Posterior vena cava (tissue), 2 donors: Measurements from ENCODE around the gene NR5A1. TPM values are rescaled to one million over a fixed set of nuclear protein-coding genes. Genes with fewer than 3 reads are reported as not detected.

ENCODE experiments used
- DNase-seq: peaks from one replicate; pipeline ENCODE4 v3.0.0-alpha.2; 2020; ENCODE audit warnings: low spot score
- intact Hi-C, 2 donors: fragments of 100-400 bp; cut with DNase I; formaldehyde crosslinking; loops; one replicate each; pipeline versions ENCODE4 v1.14.1 to v1.14.2; 2022 to 2023
- total RNA-seq, 2 donors: library from RNA; stranded (reverse); fragmentation: NEBNext Ultra II Directional; extraction: Animal tissue kit (Norgen Biotek cat#: 25700); gene quantifications; one replicate each; pipeline ENCODE4 v1.2.1, GENCODE V29; 2021
- donor health status: DM: yes; HTN: yes; CAD: no.
- donor health status: DM: yes; HTN: yes; CAD: no.

The NR5A1 gene
- total RNA-seq, 2 donors from 2014 or later: 0.14 TPM; not detected in 1

DNA sequence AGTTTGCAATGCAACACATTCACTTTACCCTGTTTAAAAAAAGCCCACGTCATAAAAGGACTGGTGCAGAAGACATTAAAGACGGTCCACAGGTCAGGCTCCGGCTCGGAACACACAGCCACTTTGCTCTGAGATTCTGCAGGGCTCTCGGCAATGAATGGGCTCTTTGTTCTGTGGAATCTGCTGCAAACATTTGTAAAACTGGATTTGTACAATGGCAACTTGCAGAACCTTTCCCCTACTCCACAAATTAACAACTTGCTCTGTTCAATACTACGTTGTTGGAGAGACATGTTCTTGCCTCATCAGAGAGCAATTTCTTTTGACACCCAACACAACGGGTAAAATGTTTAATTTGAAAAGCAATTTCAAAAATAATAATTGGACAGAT lies 13.0 kb upstream of the NR5A1 start:
- intact Hi-C loops: no loop called here
- DNase-seq: no peak

DNA sequence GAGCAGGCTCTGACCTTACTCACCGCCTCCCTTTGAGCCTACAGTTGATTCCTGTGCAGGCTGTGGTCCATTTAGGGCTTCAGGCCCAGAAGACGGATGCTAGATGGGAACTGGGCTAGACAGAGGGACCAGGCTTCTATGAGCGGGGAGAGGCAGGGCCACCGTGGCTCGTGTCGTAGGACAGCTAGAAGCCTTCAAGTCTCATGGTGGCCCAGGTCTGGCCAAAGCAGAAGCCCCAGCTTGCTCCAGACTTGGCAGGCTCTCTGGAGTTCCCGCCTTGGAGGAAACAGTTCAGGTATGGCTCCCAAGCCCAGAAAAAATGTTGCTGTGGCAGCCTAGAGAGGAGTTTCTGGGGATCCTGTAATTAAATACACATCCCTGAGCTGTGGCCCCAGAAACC lies 10.9 kb upstream of the NR5A1 start:
- intact Hi-C loops: no loop called here
- peak; percentile 47 for DNase-seq

DNA sequence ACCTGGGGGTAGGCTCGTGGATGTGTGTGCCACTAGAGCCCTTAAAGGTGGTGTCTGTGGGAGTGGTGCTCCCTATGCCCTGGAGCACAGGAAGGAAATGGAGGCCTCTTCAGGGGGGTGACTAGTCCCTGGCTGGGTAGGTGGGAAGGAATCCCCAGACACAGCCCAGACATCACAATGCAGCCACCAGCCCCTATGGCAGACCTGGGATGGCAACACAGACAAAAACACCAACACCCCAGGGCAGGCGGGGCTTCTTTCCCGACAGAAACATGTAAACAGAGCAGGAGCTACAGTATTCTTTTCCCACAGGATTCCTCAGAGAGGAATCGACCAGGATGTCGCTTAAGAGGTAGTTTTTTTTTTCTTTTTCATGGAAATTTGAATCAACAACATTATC lies 10.4 kb upstream of the NR5A1 start:
- intact Hi-C loops: no loop called here
- DNase-seq: peak; percentile 43

DNA sequence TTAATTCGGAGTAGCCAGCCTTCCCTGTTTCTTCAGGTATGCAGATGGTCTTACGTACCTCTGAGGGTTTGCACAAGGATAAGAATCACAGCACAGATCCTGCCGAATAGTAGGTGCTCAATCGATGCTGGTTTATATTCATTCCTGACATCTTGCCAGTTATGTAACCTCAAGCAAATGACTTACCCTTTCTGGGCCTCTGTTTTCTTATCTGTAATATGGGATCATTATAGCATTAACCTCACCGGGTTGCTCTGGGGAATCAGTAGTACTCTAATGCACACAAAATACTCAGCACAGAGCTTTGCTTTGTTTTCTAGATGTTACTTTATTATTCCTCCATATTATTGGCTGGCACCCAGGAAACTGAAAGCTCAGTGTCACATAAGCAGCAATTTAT lies 7.7 kb upstream of the NR5A1 start:
- no peak for DNase-seq
- intact Hi-C loops: no loop called here

DNA sequence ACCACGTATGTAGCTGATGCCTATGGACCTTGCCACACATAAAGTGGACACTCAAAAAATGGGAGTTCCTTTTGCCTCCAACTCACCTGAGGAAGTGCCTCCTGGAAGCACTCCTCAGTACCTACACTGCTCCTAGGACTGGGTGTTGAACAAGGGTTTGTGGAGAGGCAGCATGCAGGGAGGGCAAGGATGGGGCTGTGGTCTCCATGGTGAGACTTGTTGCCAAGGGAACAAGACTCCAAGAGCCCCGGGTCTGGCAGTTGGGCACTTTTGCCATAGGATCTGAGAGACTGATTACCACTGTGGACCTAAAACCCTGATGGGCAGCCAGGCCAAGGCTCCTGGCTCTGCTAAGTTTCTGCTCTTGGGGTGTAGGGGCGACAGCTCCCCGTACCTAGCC lies 6.9 kb upstream of the NR5A1 start:
- peak; percentile 49 for DNase-seq
- intact Hi-C loops: no loop called here

DNA sequence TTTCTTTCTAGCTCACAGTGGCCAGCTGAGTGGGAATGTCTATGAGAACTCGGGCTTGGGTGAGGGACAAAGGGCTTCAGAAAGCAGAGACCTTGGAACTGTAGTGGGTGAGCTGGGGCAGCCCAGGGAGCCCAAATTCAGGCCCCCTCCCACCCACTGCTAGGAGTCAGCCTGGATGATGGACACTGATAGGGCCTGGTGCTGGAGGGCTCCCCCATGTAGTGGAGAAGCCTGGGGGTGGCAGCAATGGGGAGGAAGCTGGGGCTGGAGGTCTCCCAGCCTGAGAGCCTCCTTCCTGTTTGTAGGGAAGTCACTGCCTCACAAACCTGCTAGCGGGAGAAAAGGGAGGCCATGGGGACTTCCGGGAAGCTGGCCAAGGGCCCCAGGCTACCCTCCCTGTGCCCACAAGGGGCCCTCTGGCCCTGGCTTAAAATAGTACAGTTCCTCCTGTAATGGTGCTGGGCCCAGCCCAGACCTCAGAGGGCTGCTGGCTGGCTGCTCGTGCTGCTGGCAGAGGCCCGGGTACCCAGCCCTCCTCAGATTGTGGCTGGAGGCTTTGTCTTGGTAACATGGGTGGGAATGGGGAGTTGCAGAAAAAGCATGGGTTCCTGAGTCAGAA lies 6.3 kb upstream of the NR5A1 start:
- intact Hi-C loops: no loop called here
- DNase-seq: peak; percentile 43

DNA sequence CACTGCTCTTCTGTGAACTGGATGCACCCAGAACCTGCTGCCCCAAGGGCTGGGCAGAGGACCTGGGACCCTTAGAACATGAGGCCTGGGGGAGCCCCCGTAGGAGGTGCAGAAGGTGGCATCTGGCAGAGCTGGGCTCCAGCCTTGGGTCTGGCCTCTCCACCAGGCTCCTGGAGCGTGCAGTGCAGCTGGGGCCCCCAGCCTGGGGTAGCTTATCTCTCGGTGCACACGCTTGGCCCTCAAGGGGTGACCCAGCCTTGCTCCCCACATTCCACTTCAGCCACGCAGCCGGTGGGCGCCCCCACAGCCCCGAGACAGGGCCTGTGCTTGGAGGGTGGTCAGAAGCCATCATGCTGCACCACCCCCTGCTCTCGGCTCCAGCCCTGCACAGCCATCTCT lies 5.6 kb upstream of the NR5A1 start:
- peak; percentile 72 for DNase-seq
- intact Hi-C loops: no loop called here

DNA sequence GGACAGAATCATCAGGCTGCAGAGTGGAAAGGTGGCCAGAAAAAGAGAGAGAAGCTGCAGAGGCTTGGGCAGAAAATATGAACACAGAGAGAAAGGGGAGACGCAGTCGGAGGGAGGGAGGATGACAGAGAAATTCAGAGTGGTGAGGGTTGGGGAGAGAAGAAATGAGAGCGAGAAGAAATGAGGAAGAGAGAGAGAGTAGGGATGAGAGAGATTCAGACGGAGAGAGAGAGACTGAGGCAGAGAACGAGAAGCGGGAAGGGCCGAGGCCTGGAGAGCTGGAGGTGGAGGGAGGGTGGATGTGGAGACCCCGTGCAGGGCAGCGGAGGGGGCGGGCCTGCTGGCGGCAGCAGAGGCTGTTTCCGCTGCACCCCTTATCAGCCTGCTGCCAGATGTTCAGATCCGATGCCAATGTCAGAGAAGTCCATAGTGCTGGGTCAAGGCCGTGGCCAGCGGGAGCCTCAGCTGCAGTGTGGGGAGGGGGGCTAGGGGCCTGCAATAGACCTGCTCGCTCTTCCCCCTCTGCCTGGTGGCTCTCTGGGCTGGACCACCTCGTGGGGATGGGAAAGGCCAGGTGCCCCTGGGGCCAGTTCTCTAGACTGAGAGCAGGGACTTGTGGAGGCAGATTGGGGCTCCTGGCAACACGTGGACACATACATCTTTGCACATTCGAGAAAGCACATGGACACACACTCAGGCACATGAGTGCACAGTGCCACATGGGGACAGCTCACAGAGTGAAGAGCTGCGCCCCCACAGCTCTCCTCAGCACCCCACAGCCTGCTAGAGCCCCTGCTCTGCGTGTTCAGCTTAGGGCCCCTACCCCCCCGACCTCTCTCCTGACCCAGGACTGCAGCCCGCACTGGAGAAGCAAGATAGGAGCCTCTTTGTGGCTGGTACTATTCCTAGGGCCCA lies 4.9 kb upstream of the NR5A1 start:
- intact Hi-C loops: no loop called here
- DNase-seq: peak; percentile 65

DNA sequence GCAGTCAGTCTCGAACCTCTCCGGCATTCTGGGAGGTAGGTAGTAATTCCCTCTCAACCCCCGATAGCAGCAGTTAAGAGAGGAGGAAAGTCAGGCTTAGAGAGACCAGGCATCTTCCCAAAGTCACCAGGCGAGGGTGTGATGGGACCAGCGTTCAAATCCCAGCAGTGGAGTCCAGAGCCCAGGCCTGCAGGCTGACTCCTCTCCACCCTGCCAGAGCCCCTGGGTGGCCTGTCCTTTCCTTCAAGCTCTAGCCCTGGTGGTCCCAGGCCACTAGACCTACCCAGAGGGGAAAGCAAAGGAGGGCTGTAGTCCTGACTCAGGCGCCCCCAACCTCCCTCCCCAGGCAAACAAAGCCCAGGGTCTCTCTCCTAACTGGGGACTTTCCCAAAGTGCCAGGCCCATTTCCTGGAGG lies 4.2 kb upstream of the NR5A1 start:
- DNase-seq: peak; percentile 64
- intact Hi-C loops: no loop called here

DNA sequence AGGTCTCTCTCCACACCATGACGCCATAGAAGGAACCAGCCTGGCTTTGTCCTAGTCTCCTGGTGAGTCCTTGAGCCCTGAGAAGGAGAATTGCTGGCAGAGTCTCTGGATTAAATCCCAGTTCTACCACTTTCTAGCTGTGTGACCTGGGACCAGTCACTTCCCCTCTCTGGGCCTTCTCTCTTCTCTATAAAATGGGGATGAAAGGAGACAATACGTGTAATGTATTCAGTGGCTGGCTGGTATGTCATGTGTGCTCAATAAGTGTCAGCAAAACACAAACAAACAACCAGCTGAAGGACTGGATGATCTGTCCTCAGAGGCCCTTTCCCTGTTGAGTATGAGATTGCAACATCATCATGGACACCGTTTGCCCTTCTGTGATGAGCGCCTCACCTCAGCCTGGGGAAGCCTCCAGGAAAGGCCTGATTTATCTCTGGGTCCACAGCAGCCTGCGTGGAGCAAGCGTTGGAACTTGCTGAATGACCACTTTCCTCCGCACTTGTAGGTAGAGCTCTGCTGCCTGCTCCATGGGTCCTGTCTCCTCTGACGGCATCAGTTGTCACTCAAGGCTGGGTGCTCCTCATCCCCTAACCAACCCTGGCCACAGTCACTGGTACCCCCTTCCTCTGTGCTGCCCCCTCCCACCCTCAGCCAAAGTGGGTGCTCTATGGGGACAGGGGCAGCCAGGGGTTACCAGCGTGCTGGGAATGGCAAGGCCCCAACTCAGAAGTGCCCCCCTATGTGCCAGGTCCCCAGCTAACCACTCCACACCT lies 3.6 kb upstream of the NR5A1 start:
- DNase-seq: peak; percentile 50
- intact Hi-C loops: no loop called here

DNA sequence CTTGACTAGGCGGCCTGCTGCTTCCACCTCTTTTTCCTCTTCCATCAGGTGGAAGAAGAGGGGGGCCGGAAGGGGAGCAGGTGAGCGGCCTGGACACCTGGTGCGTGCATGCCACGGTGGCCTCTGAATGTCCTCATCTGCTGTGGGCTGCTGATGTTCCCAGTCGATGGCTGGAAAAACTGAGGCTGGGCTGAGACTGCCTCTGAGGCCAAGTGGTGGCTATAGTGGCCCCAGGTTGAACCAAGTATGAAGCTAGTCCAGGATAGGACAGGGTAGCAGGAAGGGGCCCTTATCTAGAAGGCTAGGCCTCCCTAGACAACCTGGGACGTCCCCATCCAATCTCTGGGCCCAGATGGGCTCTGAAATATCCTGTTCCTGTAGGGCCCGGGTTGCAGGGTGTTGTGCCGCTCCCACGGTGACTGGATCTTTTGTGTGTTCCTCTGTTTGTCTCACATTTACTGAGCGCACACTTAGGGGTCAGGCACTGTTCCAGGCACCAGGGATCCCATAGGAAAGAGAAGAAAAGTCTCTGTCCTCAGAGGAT lies 753 bp upstream of the NR5A1 start:
- intact Hi-C loops: no loop called here

DNA sequence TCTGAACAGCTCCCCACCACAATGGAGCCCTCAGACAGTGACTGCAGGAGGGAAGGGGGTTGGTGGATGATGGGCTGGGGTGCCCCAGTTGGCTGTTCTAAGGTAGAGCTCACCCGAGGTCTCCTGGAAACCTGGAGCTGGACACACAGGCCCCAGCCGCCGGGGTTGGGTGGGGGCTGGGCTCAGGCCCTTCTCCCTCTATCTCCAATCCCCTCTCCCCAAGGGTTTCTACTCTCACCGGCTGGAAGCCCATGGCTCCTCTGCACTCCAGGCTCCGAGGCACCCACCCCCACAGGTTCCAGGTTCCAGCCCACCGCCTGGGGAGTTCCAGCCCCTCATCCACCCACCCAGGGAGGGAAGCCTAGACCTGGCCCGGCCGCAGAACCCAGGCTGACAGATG lies 766 bp downstream of the NR5A1 start:
- intact Hi-C loops: no loop called here
- DNase-seq: peak; percentile 65

More for the DNA sequence above, 753 bp upstream of the NR5A1 start:
- no peak for DNase-seq

DNA sequence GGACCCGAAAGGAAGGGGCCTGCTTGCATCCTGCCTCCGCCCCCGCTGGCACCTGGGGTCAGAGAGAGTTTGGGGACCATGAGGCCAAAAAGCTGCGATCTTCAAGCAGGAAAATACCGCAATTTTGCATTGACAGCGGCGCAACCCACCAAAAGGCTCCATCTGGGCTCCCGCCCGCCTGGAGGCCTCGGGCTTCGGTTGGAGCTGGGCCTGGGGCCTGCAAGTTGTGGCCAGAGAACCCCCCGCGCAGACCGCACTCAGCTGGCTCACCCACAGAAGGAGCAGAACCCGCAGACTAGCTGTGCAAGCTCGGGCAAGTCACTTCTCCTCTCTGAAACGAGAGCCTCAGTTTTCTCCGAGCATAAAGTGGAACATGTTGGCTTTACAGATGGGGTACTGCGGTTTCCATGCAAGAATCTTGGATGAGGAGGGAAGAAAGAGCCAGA lies 1.3 kb downstream of the NR5A1 start:
- no peak for DNase-seq
- intact Hi-C loops: no loop called here

DNA sequence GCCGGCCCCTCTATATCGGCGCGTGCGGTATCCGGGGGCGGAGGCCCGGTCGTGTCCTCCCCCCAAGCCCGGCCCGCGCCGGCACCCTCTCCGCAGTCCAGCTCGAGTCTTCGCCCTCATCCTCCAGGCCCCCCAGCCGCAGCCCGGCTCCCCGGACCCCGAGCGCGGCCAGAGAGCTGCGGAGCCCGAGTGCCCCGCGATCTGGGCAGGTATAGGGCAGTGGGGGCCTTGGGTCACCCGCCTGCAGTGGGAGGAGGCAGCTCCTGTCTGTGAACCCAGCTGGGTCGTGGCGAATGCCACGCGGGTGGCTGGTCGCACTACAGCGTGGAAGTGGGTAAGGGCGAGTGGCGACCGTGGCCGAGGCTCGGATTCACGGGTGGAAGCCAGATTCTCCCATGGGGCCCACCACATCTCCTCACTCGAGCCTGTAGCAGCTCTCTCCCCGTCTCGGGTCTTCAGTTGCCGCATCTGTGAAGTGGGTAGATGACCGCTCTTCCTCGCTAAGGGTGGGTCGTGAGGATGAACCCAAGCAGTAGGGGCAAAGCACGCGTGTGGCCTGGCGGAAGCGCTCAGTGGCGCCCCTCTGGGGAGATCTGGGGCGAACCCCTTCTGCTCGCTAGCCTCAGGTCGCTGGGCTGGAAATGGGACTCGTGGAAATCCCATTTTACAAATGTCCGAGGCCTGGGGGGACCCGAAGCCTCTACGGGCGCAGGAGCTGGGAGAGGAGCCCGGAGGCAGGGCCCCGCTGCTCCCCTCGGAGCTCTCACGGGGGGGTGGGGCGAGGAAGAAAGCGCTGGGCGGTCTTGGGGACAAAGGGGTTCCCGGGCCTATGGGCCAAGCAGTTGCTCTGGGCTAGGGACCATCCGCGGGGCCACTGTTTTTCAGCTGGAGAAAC lies 1.9 kb downstream of the NR5A1 start:
- intact Hi-C loops: no loop called here
- DNase-seq: peak; percentile 76

DNA sequence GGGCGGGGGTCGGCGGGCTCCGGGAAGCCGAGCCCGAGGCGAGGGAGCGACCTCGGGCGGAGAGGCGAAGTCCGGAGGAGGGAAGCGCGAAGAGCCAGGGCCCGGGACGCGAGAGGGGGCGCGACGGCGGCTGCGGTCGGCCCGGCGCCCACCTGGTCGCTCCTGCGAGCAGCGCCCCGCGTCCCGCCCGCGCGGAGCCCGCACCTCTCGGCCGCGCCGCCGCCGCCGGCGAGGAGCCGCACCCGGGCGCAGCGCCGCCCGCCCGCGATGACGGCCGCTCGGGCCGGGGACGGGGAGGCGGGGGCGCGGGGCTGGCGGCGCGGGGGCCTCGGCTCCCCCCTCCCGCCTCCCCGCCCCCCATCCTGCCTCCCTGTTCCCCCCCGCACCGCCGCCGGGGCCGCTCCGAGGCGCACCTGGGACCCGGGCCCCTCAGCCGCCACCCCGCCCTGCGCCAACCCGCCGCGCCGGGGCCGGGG lies 2.6 kb downstream of the NR5A1 start:
- DNase-seq: no peak
- intact Hi-C loops: no loop called here

DNA sequence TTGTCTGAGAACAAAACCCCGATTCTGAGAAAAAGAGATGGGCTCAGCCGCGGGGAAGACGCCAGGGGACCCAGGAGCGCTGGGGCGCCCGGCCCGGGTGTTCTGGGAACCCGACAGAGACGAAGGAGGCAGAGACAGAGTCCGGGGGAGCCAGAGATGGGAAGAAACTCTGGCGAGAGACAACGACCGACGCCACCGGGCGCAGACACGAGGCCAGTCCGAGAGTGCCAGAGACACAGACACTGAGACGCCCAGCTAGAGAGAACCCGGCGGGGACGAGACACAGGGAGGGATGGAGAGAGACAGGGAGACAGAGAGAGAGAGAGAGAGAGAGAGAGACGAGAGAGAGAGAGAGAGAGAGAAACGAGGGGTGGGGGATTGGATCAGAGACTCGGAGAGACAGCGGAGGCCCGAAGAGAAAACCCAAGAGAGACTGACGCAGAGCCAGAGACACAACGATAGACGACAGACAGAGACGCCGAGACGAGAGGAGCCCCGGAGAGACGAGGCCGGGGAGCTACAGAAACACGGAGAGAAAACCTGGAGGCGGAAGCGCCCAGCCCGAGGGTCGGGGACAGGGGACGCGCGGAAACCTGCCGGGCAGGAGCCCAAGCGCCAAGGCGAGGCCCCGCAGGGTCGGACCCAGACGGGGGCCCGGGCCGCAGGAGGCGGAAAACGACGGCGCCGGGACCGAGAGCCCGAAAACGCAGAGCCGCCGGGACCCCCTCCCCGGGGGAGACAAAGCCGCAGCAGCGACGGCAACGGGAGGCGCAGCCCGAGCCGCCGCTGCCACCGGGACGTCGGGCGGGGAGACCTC lies 3.3 kb downstream of the NR5A1 start:
- intact Hi-C loops: no loop called here
- DNase-seq: no peak

DNA sequence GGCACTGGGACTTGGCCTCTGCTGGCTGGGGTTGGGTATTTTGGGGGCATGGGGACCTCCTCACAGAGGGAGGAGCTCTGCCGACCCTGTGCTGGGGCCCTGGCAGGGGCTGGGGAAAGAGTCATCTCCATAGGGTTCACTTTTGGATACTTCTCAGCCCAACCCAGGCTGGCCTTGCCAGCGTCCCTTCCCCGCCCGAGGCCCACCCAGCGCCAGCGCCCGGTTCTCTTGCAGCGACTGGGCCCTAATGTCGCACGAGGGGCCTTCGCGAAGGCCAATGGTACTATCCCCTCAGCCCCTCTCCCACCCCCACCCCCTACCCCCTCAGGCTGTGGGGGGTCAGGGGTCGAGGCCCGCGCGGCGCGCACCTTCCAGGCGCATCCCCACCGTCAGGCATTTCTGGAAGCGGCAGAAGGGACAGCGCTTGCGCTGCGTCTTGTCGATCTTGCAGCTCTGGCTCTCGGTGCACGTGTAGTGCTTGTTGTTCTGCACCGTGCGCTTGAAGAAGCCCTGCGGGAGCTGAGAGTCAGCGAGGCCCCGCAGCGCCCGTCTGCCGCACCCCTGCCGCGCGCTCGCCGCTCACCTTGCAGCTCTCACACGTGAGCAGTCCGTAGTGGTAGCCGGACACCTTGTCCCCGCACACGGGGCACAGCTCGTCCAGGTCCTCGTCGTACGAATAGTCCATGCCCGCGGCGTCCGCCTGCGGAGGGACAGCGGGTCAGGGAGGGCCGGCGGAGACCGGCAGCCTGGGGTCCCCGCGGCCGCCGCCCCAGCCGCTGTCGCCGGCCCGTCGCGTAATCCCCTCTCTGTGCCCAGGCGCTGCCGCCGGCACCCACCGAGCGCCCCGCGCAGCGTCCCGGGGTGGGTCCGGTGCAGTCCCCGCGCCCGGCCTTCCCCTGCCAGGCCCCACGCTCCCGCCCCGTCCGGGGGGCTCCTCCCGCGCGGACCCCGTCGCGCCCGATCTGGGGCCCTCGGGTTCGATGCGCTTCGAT lies 4.2 kb downstream of the NR5A1 start:
- intact Hi-C loops: no loop called here
- no peak for DNase-seq
